H1 (cell line): ENCODE results near the gene TNF. TPM values are rescaled to one million over a fixed set of nuclear protein-coding genes. Genes with fewer than 3 reads are reported as not detected.

Experiments used
- GTF2F1 ChIP-seq: IDR thresholded peaks from 2 replicates; pipeline ENCODE4 v1.6.1; 2012; ENCODE audit warnings: low read depth, low read length, improper control_type of control experiment, borderline replicate concordance
- NRF1 ChIP-seq: IDR thresholded peaks from 2 replicates; pipeline ENCODE4 v1.6.1; 2011; ENCODE audit warnings: mild to moderate bottlenecking, low read depth, low read length, improper control_type of control experiment
- SP2 ChIP-seq: IDR thresholded peaks from 2 replicates; pipeline ENCODE4 v1.6.1; 2012; ENCODE audit warnings: mild to moderate bottlenecking, low read length, inconsistent platforms
- polyA plus RNA-seq, 7 experiments: library from polyadenylated mRNA; depleted of rRNA in 3 of 7; stranded (reverse) in 5 of 7; unstranded in 2 of 7; fragments of >200 nt in 5 of 7; fragments of 200-250 nt in 2 of 7; gene quantifications; 1 replicate in 5 of 7; 2 replicates in 1 of 7; 4 replicates in 1 of 7; pipeline versions ENCODE4 v1.2.1 to v1.2.3, GENCODE V29; 2011 to 2013; ENCODE audit warnings: missing spikeins in 2 of 7, mixed read lengths in 2 of 7
- total RNA-seq: library from RNA; stranded (reverse); fragmentation: NEBNext Ultra II Directional; extraction: Animal tissue kit (Norgen Biotek cat#: 25700); gene quantifications from 2 replicates; pipeline ENCODE4 v1.2.1, GENCODE V29; 2021

Gene TNF
- total and polyA plus RNA-seq, 2 of the 8 experiments (the other 6 are each of a cell fraction or from before 2014, with no cell fraction given) = not detected

DNA sequence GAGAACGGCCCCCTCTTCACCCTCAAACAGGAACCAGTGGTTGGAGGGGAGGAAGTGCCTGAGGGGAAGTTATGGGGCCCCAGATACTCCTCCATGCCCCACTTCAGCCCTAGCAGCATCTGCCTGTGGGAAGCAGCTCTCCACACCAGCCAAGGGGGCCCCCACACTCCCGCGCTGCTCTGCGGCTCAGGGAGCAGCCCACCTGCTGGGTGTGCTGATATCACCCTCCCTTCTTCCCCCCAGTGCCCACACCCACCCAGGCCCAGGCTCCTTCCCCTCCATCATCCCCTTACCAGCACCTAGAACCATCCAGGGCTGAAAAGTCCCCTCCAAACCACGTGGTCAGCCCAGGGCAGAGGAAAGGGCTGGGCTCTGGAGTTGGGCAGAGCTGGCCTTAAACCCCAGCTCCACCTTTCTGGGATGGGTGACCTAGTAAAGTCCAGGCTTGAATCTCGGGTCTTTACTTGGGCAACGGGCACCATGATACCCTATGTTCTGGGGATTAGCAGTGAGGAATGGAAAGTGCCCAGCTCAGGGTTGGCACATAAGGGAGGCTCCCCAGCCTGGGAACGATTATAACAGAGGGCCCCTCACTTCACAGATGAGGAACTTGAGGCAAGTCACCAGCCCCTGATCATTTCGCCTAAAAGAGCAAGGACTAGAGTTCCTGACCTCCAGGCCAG lies 11.4 kb downstream of the TNF start (continued):
- no peak for TF ChIP-seq SP2
- no peak for TF ChIP-seq NRF1
- no peak for TF ChIP-seq GTF2F1
